Retinal pigment epithelial cell (primary cell): ENCODE measurements around the gene SH2D3C.

Source experiments
- DNase-seq: peaks from one replicate; pipeline ENCODE4 v3.0.0-alpha.2; 2010; ENCODE audit warnings: low read depth
- H3K4me3 ChIP-seq: 2 replicates; pipeline ENCODE4 v1.5.1; 2011; ENCODE audit warnings: mild to moderate bottlenecking, low read length, control low read depth, moderate library complexity
- CTCF ChIP-seq: conservative IDR thresholded peaks from 2 replicates; pipeline ENCODE4 v1.5.1; 2011; ENCODE audit warnings: low read depth, low read length, control low read depth, inconsistent platforms

SH2D3C gene

GRCh38 chr9:127817881-127818434 lies 39.5 kb upstream of the SH2D3C start:
- H3K4me3 ChIP-seq, result no peak overlapping the region
- no peak for DNase-seq
- TF ChIP-seq CTCF, result no peak

- DNase-seq, result no peak
- TF ChIP-seq CTCF, result no peak
- H3K4me3 ChIP-seq, result no peak overlapping the region
Measured at GRCh38 chr9:127816728-127817127, 38.3 kb upstream of the SH2D3C start.

- no peak for DNase-seq
- H3K4me3 ChIP-seq, result no peak overlapping the region
- no peak for TF ChIP-seq CTCF
Measured at GRCh38 chr9:127816362-127816725, 37.9 kb upstream of the SH2D3C start.

- H3K4me3 ChIP-seq, result no peak overlapping the region
- DNase-seq, result no peak
- TF ChIP-seq CTCF, result no peak
Measured at GRCh38 chr9:127815512-127816361, 37.3 kb upstream of the SH2D3C start.

- no peak for TF ChIP-seq CTCF
Measured at GRCh38 chr9:127814619-127815511, 36.4 kb upstream of the SH2D3C start.

GRCh38 chr9:127813686-127814226 lies 35.3 kb upstream of the SH2D3C start:
- no peak for DNase-seq
- TF ChIP-seq CTCF, result no peak
- no peak overlapping the region for H3K4me3 ChIP-seq

More at GRCh38 chr9:127814619-127815511, 36.4 kb upstream of the SH2D3C start:
- no peak for DNase-seq
- no peak overlapping the region for H3K4me3 ChIP-seq
